Measurements from ENCODE around the gene SLC15A2. TPM values are rescaled to one million over a fixed set of nuclear protein-coding genes. Genes with fewer than 3 reads are reported as not detected.

SLC15A2 gene
- total and polyA plus RNA-seq, 10 of the 15 experiments (the other 5 are each of a cell fraction or from before 2014, with no cell fraction given) = 0.64 to 7.2 (median 2.4) TPM

DNA sequence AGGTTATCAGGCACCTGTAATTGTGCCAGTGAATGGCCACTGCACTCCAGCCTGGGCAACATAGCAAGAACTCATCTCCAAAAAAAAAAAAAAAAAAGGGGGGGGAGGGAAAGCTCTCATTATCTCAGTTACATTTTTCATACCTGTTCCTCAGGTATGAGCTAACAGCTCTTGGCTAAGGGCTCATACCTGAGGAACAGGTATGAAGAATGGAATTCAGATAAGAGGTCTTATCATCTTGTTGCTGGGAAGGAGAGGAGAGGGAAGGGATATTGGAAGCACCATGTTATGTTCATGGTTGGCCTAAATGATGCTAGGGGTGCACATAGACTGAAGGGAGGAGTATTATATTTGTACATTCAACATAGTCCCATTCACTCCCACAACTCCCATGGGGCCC is 2.6 kb downstream of the SLC15A2 start:
- no peak for TF ChIP-seq POLR2AphosphoS5 (IDR thresholded peaks at IDR 0.05; ENCODE audit: low read length)
- no peak for TF ChIP-seq RFX5 (IDR thresholded peaks at IDR 0.05; ENCODE audit: low read depth, low read length)
- TF ChIP-seq SRF (IDR thresholded peaks at IDR 0.05; ENCODE audit: low read depth in 2 of 2, low read length in 2 of 2) = no peak
- TF ChIP-seq NFIC (IDR thresholded peaks at IDR 0.05; ENCODE audit: low read depth, low read length) = no peak
- H3K79me2 ChIP-seq (ENCODE audit: control insufficient read depth, insufficient read depth, low read length) = no peaks in the 10 kb centered on the region
- no peak overlapping the region for H3K27ac ChIP-seq (ENCODE audit: control insufficient read depth, insufficient read depth)
- no peaks in the 10 kb centered on the region for H3K4me1 ChIP-seq (ENCODE audit: control insufficient read depth, insufficient read depth, low read length)
- ChIA-PET SMC1A (ENCODE audit: uncharacterized antibody, unreplicated experiment) (interaction anchor here (0.6 to 1.6 kb wide), 2 partner anchors 108 to 893 kb away, joined by 3 to 5 read pairs; no protein-coding TSS in a partner anchor), CTCF (interaction anchor here (1.9 kb wide), 1 partner anchor 99 kb away, joined by 5 read pairs; no protein-coding TSS in a partner anchor), POLR2A (no interaction called here), RAD21 (ENCODE audit: unreplicated experiment) (no interaction called here)
- intact Hi-C loops (cut with micrococcal nuclease; ENCODE audit: unreplicated experiment) = no loop called here
- ATAC-seq (no peak), DNase-seq (ENCODE audit: low read depth, low spot score) (no peak), FAIRE-seq (no peak)
- H3K27me3 ChIP-seq (replicated peaks in 1 of 2; ENCODE audit: control insufficient read depth in 2 of 2, insufficient read depth in 2 of 2, low read length in 1 of 2) = no peaks in the 10 kb centered on the region
- H3K36me3 ChIP-seq (ENCODE audit: control insufficient read depth in 2 of 2, insufficient read depth in 2 of 2, low read length in 1 of 2) = peaks cover 4 to 16% of the 10 kb centered on the region in 2 experiments
- in situ Hi-C loops (cut with MboI) = no loop called here
- H3K4me3 ChIP-seq = no peak overlapping the region
- H2AFZ ChIP-seq (ENCODE audit: control insufficient read depth, low read depth, low read length) = no peak overlapping the region
- H3K4me2 ChIP-seq (ENCODE audit: control insufficient read depth, insufficient read depth) = no peak overlapping the region
- no TSS peak for BruUV-seq (replicated peaks)
- H4K20me1 ChIP-seq (ENCODE audit: control insufficient read depth, insufficient read depth) = no peaks in the 10 kb centered on the region
- H3K9ac ChIP-seq (ENCODE audit: control insufficient read depth, insufficient read depth, low read length) = no peak overlapping the region
- no peaks in the 10 kb centered on the region for H3K9me3 ChIP-seq (replicated peaks; ENCODE audit: control insufficient read depth, insufficient read depth, low read length)

DNA sequence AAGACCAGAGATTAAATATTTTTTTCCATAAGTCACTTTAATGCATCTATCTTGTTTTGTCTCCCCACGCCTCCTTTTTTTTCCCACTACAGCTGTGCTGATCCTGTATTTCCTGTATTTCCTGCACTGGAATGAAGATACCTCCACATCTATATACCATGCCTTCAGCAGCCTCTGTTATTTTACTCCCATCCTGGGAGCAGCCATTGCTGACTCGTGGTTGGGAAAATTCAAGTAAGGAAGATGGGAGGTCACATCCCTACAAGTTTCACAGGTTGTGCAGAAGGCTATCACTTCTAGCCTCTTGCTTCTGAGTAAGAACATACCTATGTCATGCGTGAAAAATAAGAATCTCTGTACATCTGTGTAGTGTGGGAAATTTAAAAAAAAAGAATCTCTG is 3.1 kb downstream of the SLC15A2 start:
- ATAC-seq (no peak), DNase-seq (ENCODE audit: low read depth, low spot score) (no peak), FAIRE-seq (no peak)
- no peak overlapping the region for H3K27ac ChIP-seq (ENCODE audit: control insufficient read depth, insufficient read depth)
- intact Hi-C loops (cut with micrococcal nuclease; ENCODE audit: unreplicated experiment) = no loop called here
- WGBS (ENCODE audit: insufficient coverage, insufficient replicate concordance, low lambda C conversion rate, missing lambda C conversion rate) = 100% methylated on average over 3 of the region's 3 CpGs
- ChIA-PET CTCF (no interaction called here), SMC1A (ENCODE audit: uncharacterized antibody, unreplicated experiment) (interaction anchor here (0.6 to 1.6 kb wide), 2 partner anchors 108 to 892 kb away, joined by 3 to 5 read pairs; no protein-coding TSS in a partner anchor), POLR2A (interaction anchor here (0.6 kb wide), 1 partner anchor 756 kb away, joined by 3 read pairs; no protein-coding TSS in a partner anchor), RAD21 (ENCODE audit: unreplicated experiment) (no interaction called here)
- in situ Hi-C loops (cut with MboI) = no loop called here
- no TSS peak for BruUV-seq (replicated peaks)
- no peaks in the 10 kb centered on the region for H3K79me2 ChIP-seq (ENCODE audit: control insufficient read depth, insufficient read depth, low read length)
- H3K4me1 ChIP-seq (ENCODE audit: control insufficient read depth, insufficient read depth, low read length) = no peaks in the 10 kb centered on the region
- no peak overlapping the region for H3K9ac ChIP-seq (ENCODE audit: control insufficient read depth, insufficient read depth, low read length)
- H3K9me3 ChIP-seq (replicated peaks; ENCODE audit: control insufficient read depth, insufficient read depth, low read length) = no peaks in the 10 kb centered on the region
- no peak overlapping the region for H3K4me2 ChIP-seq (ENCODE audit: control insufficient read depth, insufficient read depth)
- H3K4me3 ChIP-seq = no peak overlapping the region
- H3K27me3 ChIP-seq (replicated peaks in 1 of 2; ENCODE audit: control insufficient read depth in 2 of 2, insufficient read depth in 2 of 2, low read length in 1 of 2) = no peaks in the 10 kb centered on the region
- H3K36me3 ChIP-seq (ENCODE audit: control insufficient read depth in 2 of 2, insufficient read depth in 2 of 2, low read length in 1 of 2) = peaks cover 4 to 16% of the 10 kb centered on the region in 2 experiments
- H2AFZ ChIP-seq (ENCODE audit: control insufficient read depth, low read depth, low read length) = no peak overlapping the region
- H4K20me1 ChIP-seq (ENCODE audit: control insufficient read depth, insufficient read depth) = no peaks in the 10 kb centered on the region
- TF ChIP-seq CBX5 (IDR thresholded peaks at IDR 0.05; ENCODE audit: low read depth) (no peak), BCL11A (IDR thresholded peaks at IDR 0.05; ENCODE audit: low read depth, low read length) (no peak), KDM1A (IDR thresholded peaks at IDR 0.05; ENCODE audit: borderline replicate concordance) (no peak), TCF12 (IDR thresholded peaks at IDR 0.05; ENCODE audit: low read depth, low read length) (no peak), SIN3A (IDR thresholded peaks at IDR 0.05; ENCODE audit: low read depth, low read length) (no peak), CEBPB (IDR thresholded peaks at IDR 0.05; ENCODE audit: borderline replicate concordance in 1 of 2, low read depth in 2 of 2, low read length in 2 of 2) (no peak), ATF7 (IDR thresholded peaks at IDR 0.05; ENCODE audit: low read depth) (no peak), RAD51 (IDR thresholded peaks at IDR 0.05) (no peak), ASH2L (IDR thresholded peaks at IDR 0.05; ENCODE audit: borderline replicate concordance, low read depth) (no peak), MXI1 (IDR thresholded peaks at IDR 0.05; ENCODE audit: low read depth, low read length) (no peak), NRF1 (conservative IDR thresholded peaks at IDR 0.05; ENCODE audit: low read depth, low read length) (no peak), HDGF (IDR thresholded peaks at IDR 0.05) (no peak)
- TF ChIP-seq, protein P1, sequence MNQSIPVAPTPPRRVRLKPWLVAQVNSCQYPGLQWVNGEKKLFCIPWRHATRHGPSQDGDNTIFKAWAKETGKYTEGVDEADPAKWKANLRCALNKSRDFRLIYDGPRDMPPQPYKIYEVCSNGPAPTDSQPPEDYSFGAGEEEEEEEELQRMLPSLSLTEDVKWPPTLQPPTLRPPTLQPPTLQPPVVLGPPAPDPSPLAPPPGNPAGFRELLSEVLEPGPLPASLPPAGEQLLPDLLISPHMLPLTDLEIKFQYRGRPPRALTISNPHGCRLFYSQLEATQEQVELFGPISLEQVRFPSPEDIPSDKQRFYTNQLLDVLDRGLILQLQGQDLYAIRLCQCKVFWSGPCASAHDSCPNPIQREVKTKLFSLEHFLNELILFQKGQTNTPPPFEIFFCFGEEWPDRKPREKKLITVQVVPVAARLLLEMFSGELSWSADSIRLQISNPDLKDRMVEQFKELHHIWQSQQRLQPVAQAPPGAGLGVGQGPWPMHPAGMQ (IDR thresholded peaks at IDR 0.05; ENCODE audit: borderline replicate concordance) = no peak
- TF ChIP-seq, protein P2, sequence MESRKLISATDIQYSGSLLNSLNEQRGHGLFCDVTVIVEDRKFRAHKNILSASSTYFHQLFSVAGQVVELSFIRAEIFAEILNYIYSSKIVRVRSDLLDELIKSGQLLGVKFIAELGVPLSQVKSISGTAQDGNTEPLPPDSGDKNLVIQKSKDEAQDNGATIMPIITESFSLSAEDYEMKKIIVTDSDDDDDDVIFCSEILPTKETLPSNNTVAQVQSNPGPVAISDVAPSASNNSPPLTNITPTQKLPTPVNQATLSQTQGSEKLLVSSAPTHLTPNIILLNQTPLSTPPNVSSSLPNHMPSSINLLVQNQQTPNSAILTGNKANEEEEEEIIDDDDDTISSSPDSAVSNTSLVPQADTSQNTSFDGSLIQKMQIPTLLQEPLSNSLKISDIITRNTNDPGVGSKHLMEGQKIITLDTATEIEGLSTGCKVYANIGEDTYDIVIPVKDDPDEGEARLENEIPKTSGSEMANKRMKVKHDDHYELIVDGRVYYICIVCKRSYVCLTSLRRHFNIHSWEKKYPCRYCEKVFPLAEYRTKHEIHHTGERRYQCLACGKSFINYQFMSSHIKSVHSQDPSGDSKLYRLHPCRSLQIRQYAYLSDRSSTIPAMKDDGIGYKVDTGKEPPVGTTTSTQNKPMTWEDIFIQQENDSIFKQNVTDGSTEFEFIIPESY (IDR thresholded peaks at IDR 0.05) = no peak
